Skeletal muscle cell (primary cell): ENCODE measurements around the gene FAM135A.
"Not testable (repeated sequence)": the region's sequence is repeated elsewhere in the genome, so short reads cannot be mapped to it uniquely, and the experiment has no call there.

ENCODE experiments used
- DNase-seq: peaks from one replicate; pipeline ENCODE4 v3.0.0-alpha.2; 2010; ENCODE audit warnings: low read depth
- H3K4me3 ChIP-seq: 2 replicates; pipeline ENCODE4 v1.5.1; 2011; ENCODE audit warnings: low read depth, mild to moderate bottlenecking, control low read depth, low read length, moderate library complexity

FAM135A gene

DNA sequence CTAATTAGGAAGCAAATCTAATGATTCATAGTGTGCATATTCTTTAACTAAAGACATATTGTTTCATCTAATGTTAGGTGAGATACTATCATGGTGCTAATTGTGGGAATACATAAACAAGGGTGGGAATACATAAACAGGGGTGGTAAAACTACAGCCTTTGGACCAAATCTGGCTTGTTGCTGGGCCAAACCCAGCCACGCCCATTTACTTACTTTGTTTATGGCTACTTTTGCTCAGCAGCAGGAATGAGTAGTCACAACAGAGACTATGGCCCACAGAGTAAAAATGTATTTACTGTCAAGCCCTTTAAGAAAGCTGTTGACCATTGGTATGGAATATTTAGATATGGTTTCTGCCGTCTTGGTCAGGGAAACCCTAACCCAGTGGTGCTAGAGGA, 31.7 kb downstream of the FAM135A start:
- no peak overlapping the region for H3K4me3 ChIP-seq
- DNase-seq, result no peak

DNA sequence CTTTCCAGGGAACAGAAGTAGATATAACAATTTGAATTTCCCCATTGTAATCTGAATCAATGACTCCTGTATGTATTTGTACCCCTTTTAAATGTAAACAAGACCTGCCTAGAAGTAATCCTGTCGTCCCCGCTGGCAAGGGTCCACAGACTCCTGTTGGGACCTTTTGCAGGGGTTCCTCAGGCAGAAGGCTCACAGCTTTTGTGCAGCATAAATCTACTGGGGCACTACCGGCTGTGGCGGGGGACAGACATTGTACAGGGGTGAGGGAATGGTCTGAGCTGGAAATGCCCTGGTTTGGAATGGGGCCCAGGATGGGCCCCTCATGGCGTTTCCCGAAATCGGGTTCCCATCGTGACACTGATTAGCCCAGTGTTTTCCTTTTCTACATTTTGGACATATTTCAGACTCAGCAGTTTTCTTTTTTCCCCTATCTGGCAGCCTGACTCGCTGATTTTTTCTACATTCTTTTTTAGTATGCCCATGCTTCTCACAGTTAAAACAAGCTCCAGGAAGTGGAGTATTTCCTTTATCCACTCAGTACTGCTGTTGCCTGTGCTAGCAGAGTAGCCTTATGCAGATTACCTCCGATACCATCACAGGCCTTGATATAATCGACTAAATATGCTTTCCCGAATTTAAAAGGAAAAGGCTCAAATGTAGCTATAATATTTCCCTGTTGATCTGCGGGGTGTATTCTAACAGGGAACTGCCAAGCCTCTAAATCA, 34.2 kb downstream of the FAM135A start:
- H3K4me3 ChIP-seq, DNase-seq: not testable (repeated sequence)

GRCh38 chr6:70453899-70454298, 40.6 kb downstream of the FAM135A start:
- not testable (repeated sequence) for DNase-seq, H3K4me3 ChIP-seq

DNA sequence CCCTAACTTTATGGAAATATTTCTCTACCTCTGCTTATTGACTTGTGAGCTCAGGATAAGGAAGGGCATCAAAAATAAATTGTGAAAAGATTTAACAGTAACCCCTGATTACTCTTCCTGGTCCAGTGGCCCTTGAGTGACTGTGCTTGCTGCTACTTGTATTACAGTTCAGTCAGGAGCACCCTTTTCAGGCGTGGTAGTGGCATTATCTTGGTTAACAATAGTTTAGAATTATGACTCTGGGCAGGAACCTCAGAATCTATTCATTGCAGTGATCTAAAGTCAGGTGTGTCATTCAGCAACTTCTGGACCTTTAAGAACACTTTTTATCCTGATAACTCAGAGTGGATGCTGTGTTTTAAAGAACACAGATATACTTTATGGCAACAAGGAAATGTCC, 43.4 kb downstream of the FAM135A start:
- no peak overlapping the region for H3K4me3 ChIP-seq
- no peak for DNase-seq

DNA sequence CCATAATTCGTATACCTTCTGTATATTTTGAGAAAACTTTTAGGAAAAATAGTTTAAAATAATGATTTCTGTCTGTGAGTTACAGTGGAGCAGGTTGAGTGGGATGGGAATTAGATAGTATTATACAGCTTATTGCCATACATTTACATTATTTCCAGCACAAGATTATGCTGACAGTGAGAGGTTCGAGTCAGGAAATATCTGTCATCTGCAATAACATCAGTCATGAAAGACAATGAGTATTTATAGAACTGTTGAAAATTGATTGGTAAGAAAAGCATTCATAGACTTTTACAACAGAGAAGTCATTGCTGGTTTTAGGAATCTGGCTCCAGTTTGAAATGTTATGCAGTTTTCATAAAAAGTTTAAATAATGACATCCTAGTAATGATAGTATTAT, 45.9 kb downstream of the FAM135A start:
- no peak for DNase-seq
- no peak overlapping the region for H3K4me3 ChIP-seq

DNA sequence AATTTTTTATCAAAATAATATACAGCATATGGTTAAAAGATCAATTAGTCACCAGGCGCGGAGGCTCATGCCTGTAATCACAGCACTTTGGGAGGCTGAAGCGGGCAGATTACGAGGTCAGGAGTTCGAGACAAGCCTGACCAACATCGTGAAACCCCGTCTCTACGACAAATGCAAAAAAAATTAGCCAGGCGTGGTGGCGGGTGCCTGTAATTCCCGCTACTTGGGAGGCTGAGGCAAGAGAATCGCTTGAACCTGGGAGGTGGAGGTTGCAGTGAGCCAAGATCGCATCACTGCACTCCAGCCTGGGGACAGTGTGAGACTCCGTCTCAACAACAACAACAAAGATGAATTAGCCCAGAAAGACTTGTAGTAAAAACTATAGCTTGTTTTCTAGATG, 46.4 kb downstream of the FAM135A start:
- not testable (repeated sequence) for DNase-seq, H3K4me3 ChIP-seq

DNA sequence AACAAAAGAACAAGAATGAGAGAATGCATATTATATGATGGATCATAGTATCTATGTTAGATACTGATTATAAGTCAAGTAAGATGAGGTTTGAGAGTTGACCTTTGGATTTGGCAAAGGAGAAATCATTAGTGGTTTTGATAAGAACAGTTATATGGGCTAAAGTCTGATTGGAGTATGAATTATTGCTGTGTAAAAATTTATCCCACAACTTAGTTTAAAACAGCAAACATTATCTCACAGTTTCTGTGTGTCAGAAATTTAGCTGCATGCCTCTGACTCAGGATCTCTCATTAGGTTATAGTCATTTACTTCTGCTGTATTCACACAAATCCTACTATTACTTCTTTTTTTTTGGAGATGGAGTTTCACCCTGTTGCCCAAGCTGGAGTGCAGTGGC, 56.7 kb downstream of the FAM135A start:
- DNase-seq, result no peak
- H3K4me3 ChIP-seq, result no peak overlapping the region

DNA sequence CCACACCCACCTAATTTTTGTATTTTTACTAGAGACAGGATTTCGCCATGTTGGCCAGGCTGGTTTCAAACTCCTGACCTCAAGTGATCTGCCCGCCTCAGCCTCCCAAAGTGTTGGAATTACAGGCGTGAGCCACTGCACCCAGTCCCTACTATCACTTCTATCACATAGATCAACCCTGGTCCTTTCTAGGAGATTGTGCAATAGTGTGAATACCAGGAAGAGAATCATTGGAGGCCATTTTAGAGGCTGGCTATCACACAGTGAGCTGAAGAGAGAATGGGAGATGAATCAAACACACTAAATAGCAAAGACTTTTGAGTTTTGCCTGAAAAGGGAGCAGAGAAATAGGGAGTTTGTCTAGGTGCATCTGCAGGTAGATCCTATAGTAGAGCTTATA, 57.2 kb downstream of the FAM135A start:
- not testable (repeated sequence) for DNase-seq

GRCh38 chr6:70474751-70475150, 61.4 kb downstream of the FAM135A start:
- peak; percentile 22 for DNase-seq

More for the DNA sequence above, 57.2 kb downstream of the FAM135A start:
- H3K4me3 ChIP-seq, result not testable (repeated sequence)

GRCh38 chr6:70479236-70479635, 65.9 kb downstream of the FAM135A start:
- no peak overlapping the region for H3K4me3 ChIP-seq
- peak; percentile 43 for DNase-seq

More at GRCh38 chr6:70474751-70475150, 61.4 kb downstream of the FAM135A start:
- H3K4me3 ChIP-seq, result no peak overlapping the region

GRCh38 chr6:70486638-70487037, 73.3 kb downstream of the FAM135A start:
- DNase-seq, H3K4me3 ChIP-seq: not testable (repeated sequence)

GRCh38 chr6:70489364-70489763, 76.1 kb downstream of the FAM135A start:
- no peak overlapping the region for H3K4me3 ChIP-seq
- no peak for DNase-seq

- no peak for DNase-seq
Measured at GRCh38 chr6:70494833-70495232, 81.5 kb downstream of the FAM135A start.

GRCh38 chr6:70495790-70496189, 82.5 kb downstream of the FAM135A start:
- DNase-seq, H3K4me3 ChIP-seq: not testable (repeated sequence)

More at GRCh38 chr6:70494833-70495232, 81.5 kb downstream of the FAM135A start:
- no peak overlapping the region for H3K4me3 ChIP-seq

- no peak for DNase-seq
- H3K4me3 ChIP-seq, result no peak overlapping the region
Measured at GRCh38 chr6:70502484-70502883, 89.2 kb downstream of the FAM135A start.

DNA sequence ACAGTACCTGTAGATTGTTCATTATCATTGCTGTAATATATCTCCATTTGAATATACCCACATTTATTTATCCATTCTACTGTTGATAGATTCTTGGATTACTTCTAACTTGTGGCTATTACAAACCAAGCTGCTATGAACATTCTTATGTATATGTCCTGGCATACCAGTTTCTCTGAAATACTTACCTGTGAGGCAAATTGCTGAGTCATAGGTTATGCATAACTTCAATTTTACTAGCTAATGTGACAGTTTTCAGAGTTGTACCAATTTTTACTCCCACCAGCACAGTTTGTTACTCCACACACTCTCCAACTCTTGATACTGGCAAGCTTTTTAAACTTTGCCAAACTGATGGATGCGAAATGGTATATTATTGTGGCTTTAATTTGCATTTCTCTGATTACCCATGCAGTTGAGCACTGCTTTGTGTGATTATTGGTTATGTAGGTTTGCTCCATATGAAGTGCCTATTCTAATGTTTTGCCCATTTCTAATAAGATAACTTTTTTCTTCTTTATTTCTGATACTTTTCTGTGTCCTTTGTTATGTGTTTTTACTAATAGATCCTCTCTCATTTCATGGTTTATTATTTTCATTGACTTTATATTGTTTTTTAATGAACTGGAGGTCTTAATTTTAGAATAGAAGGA, 90.6 kb downstream of the FAM135A start:
- no peak for DNase-seq

DNA sequence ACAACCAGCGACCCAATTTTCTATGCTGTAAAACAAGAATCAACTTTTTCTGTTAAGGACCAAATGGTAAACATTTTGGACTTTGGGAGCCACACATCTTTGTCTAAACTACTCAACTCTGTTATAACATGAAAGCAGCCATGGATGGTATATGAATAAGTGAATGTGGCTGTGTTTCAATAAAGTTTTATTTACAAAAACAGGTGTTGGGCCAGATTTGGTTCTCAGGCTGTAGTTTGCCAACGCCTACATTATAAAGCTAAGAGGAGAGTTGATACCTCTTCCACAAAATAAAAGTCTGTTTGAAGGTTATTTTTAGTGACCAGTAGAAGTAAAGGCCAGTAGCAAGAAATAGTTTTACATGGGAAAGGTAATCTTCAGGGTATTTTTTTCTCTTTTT, 93.0 kb downstream of the FAM135A start:
- DNase-seq, result no peak

More for the DNA sequence above, 90.6 kb downstream of the FAM135A start:
- H3K4me3 ChIP-seq, result no peak overlapping the region

GRCh38 chr6:70507161-70507560, 93.9 kb downstream of the FAM135A start:
- DNase-seq, result no peak
- no peak overlapping the region for H3K4me3 ChIP-seq

More for the DNA sequence above, 93.0 kb downstream of the FAM135A start:
- H3K4me3 ChIP-seq, result no peak overlapping the region

DNA sequence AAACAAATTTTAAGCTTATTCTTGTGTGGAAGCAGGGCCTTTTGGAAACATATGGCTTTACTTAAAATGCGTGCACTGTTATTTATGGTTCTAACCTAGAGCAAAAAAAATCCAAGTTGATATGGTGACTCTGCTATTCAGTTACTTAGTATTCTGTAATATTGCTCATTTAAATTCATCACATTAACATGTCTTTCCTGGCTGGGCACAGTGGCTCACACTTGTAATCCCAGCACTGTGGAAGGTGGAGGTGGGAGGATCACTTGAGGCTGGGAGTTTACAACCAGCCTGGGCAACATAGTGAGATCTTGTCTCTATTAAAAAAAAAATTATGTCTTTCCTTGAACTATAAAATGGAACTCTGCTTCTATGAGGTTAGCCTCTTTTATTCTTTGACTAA, 95.6 kb downstream of the FAM135A start:
- no peak for DNase-seq

GRCh38 chr6:70510600-70510999, 97.3 kb downstream of the FAM135A start:
- H3K4me3 ChIP-seq, result no peak overlapping the region
- DNase-seq, result no peak

More for the DNA sequence above, 95.6 kb downstream of the FAM135A start:
- H3K4me3 ChIP-seq, result no peak overlapping the region

DNA sequence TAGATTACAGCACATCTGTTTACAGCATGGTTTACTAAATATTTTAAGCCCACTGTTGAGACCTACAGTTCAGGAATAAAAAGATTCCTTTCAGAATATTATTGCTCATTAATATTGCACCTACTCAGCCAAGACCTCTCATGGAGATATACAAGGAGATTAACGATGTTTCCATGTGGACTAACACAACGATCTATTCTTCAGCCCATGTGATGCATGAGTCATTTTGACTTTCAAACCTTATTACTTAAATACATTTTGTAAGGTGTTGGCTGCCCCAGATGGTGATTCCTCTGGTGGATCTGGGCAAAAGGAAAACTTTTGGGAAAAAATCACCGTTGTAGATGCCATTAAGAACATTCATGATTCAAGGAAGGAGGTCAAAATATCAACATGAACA, 105.4 kb downstream of the FAM135A start:
- H3K4me3 ChIP-seq, result no peak overlapping the region
- DNase-seq, result no peak
